Activated naive CD8-positive, alpha-beta T cell (primary cell): ENCODE results near the gene DTD1.

ENCODE experiments used
- H3K27ac Mint-ChIP-seq: one replicate; pipeline ENCODE4 v1.8.0; 2021; ENCODE audit warnings: mixed read lengths
- H3K27me3 Mint-ChIP-seq: one replicate; pipeline ENCODE4 v1.8.0; 2021; ENCODE audit warnings: mixed read lengths
- H3K36me3 Mint-ChIP-seq: one replicate; pipeline ENCODE4 v1.8.0; 2021; ENCODE audit warnings: mixed read lengths
- H3K4me1 Mint-ChIP-seq: one replicate; pipeline ENCODE4 v1.8.0; 2021; ENCODE audit warnings: low read depth, mixed read lengths
- H3K4me3 Mint-ChIP-seq: one replicate; pipeline ENCODE4 v1.8.0; 2021; ENCODE audit warnings: mild to moderate bottlenecking, mixed read lengths
- H3K9me3 Mint-ChIP-seq: one replicate; pipeline ENCODE4 v1.8.0; 2021; ENCODE audit warnings: low read depth, mixed read lengths

DTD1 gene

DNA sequence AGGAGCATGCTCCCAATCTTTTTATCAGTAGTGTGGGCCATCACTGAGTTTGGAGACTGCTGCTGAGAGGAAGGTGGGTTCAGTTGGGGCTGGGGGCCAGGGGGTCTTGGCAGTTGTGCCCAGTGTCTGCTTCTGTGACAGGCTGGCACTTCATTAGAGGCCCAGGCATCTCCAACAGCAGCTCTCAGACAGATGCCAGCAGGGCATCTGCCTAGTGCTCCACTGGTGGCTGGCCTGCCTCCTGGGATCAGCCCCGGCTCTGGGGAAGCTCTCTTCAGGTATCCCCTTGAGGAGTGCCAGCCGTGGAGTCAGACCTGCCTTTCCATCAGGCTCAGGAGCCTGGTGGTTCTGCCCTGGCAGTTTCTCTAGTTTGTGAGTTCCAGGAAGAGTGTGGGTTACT is 77.3 kb downstream of the DTD1 start:
- Mint-ChIP-seq H3K36me3 (peaks cover 3% of the 10 kb centered on the region), H3K4me1 (no peaks in the 10 kb centered on the region), H3K27ac (no peak overlapping the region), H3K27me3 (no peaks in the 10 kb centered on the region), H3K9me3 (no peaks in the 10 kb centered on the region), H3K4me3 (no peak overlapping the region)

DNA sequence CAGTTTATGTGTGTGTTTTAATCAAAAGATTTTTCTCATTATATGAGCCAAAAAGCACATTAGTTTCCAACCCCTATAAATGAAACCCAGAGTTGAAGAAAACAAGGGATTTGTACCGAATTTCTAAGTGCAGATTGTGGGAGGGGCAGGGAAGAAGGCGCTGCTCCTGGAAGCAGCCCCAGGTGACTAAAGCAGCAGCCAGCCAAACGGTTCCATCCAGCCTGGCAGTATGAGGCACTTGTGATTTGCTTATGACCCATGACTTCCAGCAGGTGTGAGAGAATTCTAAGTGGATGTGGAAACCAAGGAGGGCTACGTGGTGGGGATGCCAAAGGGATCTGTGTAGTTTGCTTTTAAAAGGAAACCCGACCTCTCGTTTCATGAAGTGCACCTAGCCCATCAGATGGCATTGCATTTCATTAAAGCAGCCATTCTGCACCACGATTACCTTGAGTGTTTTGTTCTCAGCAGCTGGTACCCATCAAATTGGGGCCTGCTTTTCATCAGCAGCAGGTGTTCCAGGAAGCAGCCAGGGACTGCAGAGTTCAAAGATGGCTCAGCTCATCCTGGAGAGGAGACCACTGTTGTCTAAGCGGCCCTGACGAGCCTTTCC is 79.1 kb downstream of the DTD1 start:
- Mint-ChIP-seq H3K4me1 (no peaks in the 10 kb centered on the region), H3K27ac (no peak overlapping the region), H3K9me3 (no peaks in the 10 kb centered on the region), H3K4me3 (no peak overlapping the region), H3K36me3 (peaks cover 8% of the 10 kb centered on the region), H3K27me3 (no peaks in the 10 kb centered on the region)

- Mint-ChIP-seq H3K27me3 (no peaks in the 10 kb centered on the region), H3K4me3 (no peak overlapping the region), H3K4me1 (no peaks in the 10 kb centered on the region), H3K9me3 (no peaks in the 10 kb centered on the region), H3K27ac (no peak overlapping the region), H3K36me3 (peaks cover 5% of the 10 kb centered on the region)
Observed at GRCh38 chr20:18669241-18670019, 81.6 kb downstream of the DTD1 start.

- peaks cover 5% of the 10 kb centered on the region for H3K36me3 Mint-ChIP-seq
- H3K27ac Mint-ChIP-seq, result no peak overlapping the region
- no peak overlapping the region for H3K4me3 Mint-ChIP-seq
Observed at GRCh38 chr20:18671203-18671710, 83.4 kb downstream of the DTD1 start.

DNA sequence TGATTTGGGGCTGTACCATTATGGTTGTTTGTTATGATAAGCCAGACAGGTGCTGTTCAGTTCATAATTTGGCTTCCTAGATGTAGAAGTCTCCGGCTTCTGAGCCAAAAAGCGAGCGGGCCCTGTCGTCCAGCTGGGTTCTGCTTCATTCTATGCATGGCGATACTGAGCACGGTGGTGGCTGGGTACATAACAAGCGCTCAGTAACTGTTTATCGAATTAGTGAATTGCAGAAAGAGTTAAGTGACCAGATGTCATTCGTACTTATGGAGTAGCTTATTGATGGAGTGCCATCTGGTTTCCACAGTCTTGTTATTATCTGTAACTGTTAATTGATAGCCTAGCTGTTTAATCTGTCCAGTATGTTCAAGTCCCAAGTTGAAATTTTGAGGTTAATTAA is 85.0 kb downstream of the DTD1 start:
- H3K27me3 Mint-ChIP-seq, result no peaks in the 10 kb centered on the region
- no peak overlapping the region for H3K27ac Mint-ChIP-seq
- H3K36me3 Mint-ChIP-seq, result peaks cover 8% of the 10 kb centered on the region
- no peak overlapping the region for H3K4me3 Mint-ChIP-seq
- no peaks in the 10 kb centered on the region for H3K4me1 Mint-ChIP-seq
- no peaks in the 10 kb centered on the region for H3K9me3 Mint-ChIP-seq

More at GRCh38 chr20:18671203-18671710, 83.4 kb downstream of the DTD1 start:
- H3K27me3 Mint-ChIP-seq, result no peaks in the 10 kb centered on the region
- H3K9me3 Mint-ChIP-seq, result no peaks in the 10 kb centered on the region
- H3K4me1 Mint-ChIP-seq, result no peaks in the 10 kb centered on the region

- Mint-ChIP-seq H3K36me3 (peaks cover 8% of the 10 kb centered on the region), H3K4me1 (peaks cover 6% of the 10 kb centered on the region), H3K27me3 (no peaks in the 10 kb centered on the region), H3K4me3 (no peak overlapping the region), H3K9me3 (no peaks in the 10 kb centered on the region), H3K27ac (no peak overlapping the region)
Observed at GRCh38 chr20:18676396-18676795, 88.5 kb downstream of the DTD1 start.

GRCh38 chr20:18677126-18677525 is 89.3 kb downstream of the DTD1 start:
- H3K27ac Mint-ChIP-seq, result no peak overlapping the region
- no peak overlapping the region for H3K4me3 Mint-ChIP-seq
- peaks cover 9% of the 10 kb centered on the region for H3K36me3 Mint-ChIP-seq
- H3K27me3 Mint-ChIP-seq, result no peaks in the 10 kb centered on the region
- no peaks in the 10 kb centered on the region for H3K9me3 Mint-ChIP-seq
- H3K4me1 Mint-ChIP-seq, result peaks cover 6% of the 10 kb centered on the region

GRCh38 chr20:18678549-18679419 is 90.9 kb downstream of the DTD1 start:
- H3K27ac Mint-ChIP-seq, result no peak overlapping the region
- no peak overlapping the region for H3K4me3 Mint-ChIP-seq
- H3K27me3 Mint-ChIP-seq, result no peaks in the 10 kb centered on the region

GRCh38 chr20:18683839-18684238 is 96.0 kb downstream of the DTD1 start:
- Mint-ChIP-seq H3K4me3 (no peak overlapping the region), H3K27ac (no peak overlapping the region), H3K36me3 (peaks cover 12% of the 10 kb centered on the region), H3K9me3 (no peaks in the 10 kb centered on the region), H3K4me1 (peaks cover 3% of the 10 kb centered on the region), H3K27me3 (no peaks in the 10 kb centered on the region)

More at GRCh38 chr20:18678549-18679419, 90.9 kb downstream of the DTD1 start:
- peaks cover 6% of the 10 kb centered on the region for H3K4me1 Mint-ChIP-seq
- no peaks in the 10 kb centered on the region for H3K9me3 Mint-ChIP-seq
- peaks cover 15% of the 10 kb centered on the region for H3K36me3 Mint-ChIP-seq

DNA sequence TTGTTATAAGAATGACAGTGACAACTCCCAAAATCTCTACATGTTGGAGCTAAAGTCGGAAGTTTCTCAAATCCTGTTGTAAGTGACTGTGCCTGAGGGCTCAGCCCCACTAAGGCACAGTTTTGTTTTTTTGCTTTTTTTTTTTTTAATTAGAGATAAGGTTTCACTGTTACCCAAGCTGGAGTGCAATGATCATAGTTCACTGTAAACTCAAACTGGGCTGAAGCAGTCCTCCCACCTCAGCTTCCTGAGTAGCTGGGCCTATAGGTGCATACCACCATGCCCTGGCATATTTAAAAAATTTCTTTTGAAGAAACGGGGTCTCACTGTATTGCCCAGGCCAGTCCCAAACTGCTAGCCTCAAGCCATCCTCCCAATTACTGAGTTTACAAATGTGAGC is 96.9 kb downstream of the DTD1 start:
- H3K4me3 Mint-ChIP-seq, result no peak overlapping the region
- no peak overlapping the region for H3K27ac Mint-ChIP-seq
- no peaks in the 10 kb centered on the region for H3K9me3 Mint-ChIP-seq

GRCh38 chr20:18685406-18685805 is 97.6 kb downstream of the DTD1 start:
- Mint-ChIP-seq H3K27me3 (no peaks in the 10 kb centered on the region), H3K27ac (no peak overlapping the region), H3K4me1 (peaks cover 3% of the 10 kb centered on the region), H3K9me3 (no peaks in the 10 kb centered on the region), H3K4me3 (no peak overlapping the region), H3K36me3 (peaks cover 12% of the 10 kb centered on the region)

More for the DNA sequence above, 96.9 kb downstream of the DTD1 start:
- Mint-ChIP-seq H3K27me3 (no peaks in the 10 kb centered on the region), H3K4me1 (no peaks in the 10 kb centered on the region), H3K36me3 (peaks cover 14% of the 10 kb centered on the region)

DNA sequence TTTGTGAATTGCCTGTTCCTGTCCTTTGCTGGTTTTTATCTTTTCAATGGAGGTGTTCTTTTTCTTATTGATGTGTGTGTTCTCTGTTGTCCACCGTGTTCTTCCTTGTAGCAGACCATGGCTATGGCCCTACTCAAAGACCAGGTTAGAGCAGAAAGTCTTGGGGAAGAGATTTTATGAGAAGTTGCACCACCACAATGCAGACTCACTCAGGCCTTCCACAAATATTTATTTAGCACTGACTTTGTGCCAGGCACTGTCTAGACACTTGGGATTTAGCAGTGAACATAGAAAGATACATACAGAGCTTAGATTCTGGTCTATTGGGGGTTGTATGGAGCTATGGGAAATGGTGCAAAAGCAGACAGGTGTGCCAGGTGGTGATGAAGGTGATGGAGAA is 98.8 kb downstream of the DTD1 start:
- H3K27ac Mint-ChIP-seq, result no peak overlapping the region
- no peaks in the 10 kb centered on the region for H3K27me3 Mint-ChIP-seq
- H3K9me3 Mint-ChIP-seq, result no peaks in the 10 kb centered on the region
- H3K4me3 Mint-ChIP-seq, result no peak overlapping the region
- H3K36me3 Mint-ChIP-seq, result peaks cover 10% of the 10 kb centered on the region
- H3K4me1 Mint-ChIP-seq, result peaks cover 6% of the 10 kb centered on the region

DNA sequence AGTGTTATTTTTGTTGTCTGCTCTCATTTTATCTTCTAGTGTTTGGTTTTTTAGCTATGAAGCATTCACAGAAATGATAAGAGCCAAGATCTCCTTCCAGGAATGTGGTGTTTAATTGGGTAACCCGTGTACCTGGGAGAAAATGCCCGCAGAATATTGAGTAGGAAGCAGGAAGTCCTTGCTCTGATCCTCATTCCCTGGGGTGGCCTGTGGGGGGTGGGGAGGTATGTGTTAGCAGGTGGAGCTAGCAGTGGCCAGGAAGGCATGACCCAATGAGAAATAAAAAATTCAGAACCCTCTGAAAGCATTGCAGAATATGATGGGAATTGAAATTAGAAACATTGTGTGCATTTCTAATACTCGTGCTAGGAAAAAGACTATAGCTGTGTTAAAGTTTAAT is 100.8 kb downstream of the DTD1 start:
- Mint-ChIP-seq H3K27me3 (no peaks in the 10 kb centered on the region), H3K4me3 (no peak overlapping the region), H3K9me3 (no peaks in the 10 kb centered on the region), H3K36me3 (peaks cover 9% of the 10 kb centered on the region), H3K4me1 (peaks cover 9% of the 10 kb centered on the region), H3K27ac (no peak overlapping the region)

DNA sequence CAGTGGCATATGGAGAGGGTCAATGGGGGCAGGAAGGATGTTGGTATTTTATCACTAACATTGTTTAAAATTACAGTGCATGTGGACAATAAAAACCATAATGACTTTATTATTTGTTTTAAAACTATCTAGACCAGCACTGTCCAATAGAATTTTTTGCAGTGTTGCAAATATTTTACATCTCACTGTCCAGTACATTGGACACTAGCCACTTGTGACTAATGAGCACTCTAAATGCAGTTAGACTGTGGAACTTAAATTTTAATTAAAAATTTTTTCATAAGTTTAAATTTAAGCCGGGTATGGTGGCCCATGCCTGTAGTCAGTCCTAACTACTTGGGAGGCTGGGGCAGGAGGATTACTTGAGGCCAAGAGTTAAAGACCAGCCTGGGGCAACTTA is 101.7 kb downstream of the DTD1 start:
- Mint-ChIP-seq H3K4me3 (no peak overlapping the region), H3K27me3 (no peaks in the 10 kb centered on the region), H3K36me3 (peaks cover 11% of the 10 kb centered on the region), H3K27ac (no peak overlapping the region), H3K4me1 (peaks cover 9% of the 10 kb centered on the region), H3K9me3 (no peaks in the 10 kb centered on the region)

DNA sequence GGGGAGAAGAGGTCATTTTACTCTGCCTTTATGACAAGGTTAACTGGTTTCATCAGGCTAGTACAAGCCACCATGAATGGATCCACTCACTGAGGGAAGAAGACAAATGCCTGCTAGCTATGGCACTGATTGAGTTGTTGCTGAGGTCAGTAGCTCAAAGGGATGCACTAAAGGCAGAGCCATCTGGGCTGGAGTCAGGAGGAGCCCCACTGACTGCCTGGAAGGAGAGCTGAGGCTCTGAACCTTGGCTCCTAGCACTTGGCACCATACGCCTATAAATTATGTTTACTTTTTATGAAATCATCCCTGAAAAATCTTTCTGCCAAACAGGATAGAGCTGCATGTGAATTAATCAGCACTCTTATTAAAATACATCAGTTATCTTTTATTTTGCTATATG is 104.6 kb downstream of the DTD1 start:
- no peaks in the 10 kb centered on the region for H3K9me3 Mint-ChIP-seq
- peaks cover 18% of the 10 kb centered on the region for H3K36me3 Mint-ChIP-seq
- H3K27ac Mint-ChIP-seq, result no peak overlapping the region
- H3K4me1 Mint-ChIP-seq, result peaks cover 9% of the 10 kb centered on the region
- H3K27me3 Mint-ChIP-seq, result no peaks in the 10 kb centered on the region
- H3K4me3 Mint-ChIP-seq, result no peak overlapping the region
